Measurements from ENCODE around the gene NRXN3. TPM values are rescaled to one million over a fixed set of nuclear protein-coding genes. Genes with fewer than 3 reads are reported as not detected.

NRXN3 gene
- total RNA-seq, 1 donor from 2014 or later, result 1.6 TPM

DNA sequence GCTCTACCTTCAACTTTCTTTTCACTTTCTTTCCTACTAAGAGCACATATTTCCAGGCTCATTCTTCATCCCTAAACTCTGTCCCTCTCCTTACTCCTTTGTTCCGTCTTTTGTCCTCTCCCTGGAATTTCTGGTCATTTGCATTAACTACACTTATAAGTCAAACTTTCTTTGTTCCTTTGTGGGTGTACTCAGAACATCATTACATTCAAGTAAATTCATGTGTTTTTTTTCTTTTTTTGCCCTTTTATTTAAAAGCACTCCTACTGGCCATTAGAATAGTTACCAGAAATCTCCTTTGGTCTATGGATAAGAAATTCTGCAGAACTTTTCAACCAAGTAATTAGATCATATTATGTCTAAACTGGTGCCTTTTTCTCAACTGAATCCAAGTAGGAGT is 1238.5 kb downstream of the NRXN3 start:
- no peak for DNase-seq (ENCODE audit: low read depth)
- H3K4me3 ChIP-seq (ENCODE audit: low read depth, low read length), result no peak overlapping the region
- TF ChIP-seq, protein P1, sequence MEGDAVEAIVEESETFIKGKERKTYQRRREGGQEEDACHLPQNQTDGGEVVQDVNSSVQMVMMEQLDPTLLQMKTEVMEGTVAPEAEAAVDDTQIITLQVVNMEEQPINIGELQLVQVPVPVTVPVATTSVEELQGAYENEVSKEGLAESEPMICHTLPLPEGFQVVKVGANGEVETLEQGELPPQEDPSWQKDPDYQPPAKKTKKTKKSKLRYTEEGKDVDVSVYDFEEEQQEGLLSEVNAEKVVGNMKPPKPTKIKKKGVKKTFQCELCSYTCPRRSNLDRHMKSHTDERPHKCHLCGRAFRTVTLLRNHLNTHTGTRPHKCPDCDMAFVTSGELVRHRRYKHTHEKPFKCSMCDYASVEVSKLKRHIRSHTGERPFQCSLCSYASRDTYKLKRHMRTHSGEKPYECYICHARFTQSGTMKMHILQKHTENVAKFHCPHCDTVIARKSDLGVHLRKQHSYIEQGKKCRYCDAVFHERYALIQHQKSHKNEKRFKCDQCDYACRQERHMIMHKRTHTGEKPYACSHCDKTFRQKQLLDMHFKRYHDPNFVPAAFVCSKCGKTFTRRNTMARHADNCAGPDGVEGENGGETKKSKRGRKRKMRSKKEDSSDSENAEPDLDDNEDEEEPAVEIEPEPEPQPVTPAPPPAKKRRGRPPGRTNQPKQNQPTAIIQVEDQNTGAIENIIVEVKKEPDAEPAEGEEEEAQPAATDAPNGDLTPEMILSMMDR (IDR thresholded peaks at IDR 0.05; ENCODE audit: insufficient read depth, low read length, poor library complexity, severe bottlenecking), result no peak
- H3K27me3 ChIP-seq (ENCODE audit: control insufficient read depth, insufficient read depth, low read length), result no peaks in the 10 kb centered on the region
- H3K36me3 ChIP-seq (ENCODE audit: control insufficient read depth, insufficient read depth, low read length), result no peaks in the 10 kb centered on the region

DNA sequence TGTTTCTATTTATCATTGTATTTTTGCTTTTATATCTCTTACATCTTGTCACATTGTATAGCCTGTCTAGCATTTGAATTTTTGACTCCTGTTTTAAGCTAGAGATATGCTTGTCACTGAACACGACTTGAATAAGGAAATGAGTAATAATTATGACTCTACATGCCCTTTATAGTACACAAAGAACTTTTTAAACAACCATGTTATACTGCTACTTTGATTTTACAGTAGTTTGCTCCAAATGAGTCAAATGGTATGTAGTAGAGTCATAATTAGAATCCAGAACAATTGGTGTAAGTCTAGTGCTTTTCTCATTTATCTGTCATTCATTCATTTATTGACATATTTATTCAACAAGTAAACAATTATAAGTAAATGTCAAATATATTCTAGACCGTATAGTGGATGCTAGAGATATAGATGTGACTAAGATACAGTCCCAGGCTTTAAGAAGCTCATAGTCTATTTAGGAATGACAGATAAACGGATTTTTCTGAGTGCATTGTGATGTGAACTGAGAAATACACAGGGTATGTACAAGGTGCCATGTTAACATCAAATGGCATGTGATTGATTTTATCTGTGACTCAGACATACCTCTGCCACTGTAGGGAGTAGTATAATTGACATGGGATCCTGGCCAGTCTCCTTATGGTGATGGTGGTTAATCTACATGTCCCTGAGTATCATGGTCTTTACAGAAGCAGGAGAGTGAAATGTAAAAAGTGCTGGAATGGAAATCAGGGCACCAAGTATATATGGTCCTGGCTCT is 1241.4 kb downstream of the NRXN3 start:
- Histone ChIP-seq H3K27me3 (ENCODE audit: control insufficient read depth, insufficient read depth, low read length) (no peaks in the 10 kb centered on the region), H3K36me3 (ENCODE audit: control insufficient read depth, insufficient read depth, low read length) (no peaks in the 10 kb centered on the region), H3K4me3 (ENCODE audit: low read depth, low read length) (no peak overlapping the region)
- no peak for DNase-seq (ENCODE audit: low read depth)
- TF ChIP-seq, protein P1 (IDR thresholded peaks at IDR 0.05; ENCODE audit: insufficient read depth, low read length, poor library complexity, severe bottlenecking), result no peak

DNA sequence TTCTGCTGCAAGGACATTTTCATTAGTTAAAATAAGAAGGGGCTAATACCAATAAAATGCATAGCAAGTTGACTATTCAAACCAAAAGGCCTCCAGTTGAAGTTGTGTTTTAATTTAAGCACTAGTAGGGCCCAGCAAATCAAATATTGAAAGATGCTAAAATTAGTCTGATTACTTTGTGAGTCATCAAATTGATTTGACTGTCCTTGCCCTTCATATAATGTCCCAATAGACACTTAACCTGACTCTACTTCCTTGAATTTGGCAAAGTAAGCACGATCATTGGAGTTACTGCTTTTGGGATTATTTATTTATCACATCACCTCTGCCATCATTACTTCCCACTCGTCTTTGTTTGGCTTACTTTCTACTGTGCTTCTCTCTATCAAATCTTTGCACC is 1242.6 kb downstream of the NRXN3 start:
- H3K27me3 ChIP-seq (ENCODE audit: control insufficient read depth, insufficient read depth, low read length), result no peaks in the 10 kb centered on the region
- H3K4me3 ChIP-seq (ENCODE audit: low read depth, low read length), result no peak overlapping the region
- DNase-seq (ENCODE audit: low read depth), result no peak
- H3K36me3 ChIP-seq (ENCODE audit: control insufficient read depth, insufficient read depth, low read length), result no peaks in the 10 kb centered on the region
- TF ChIP-seq, protein P1 (IDR thresholded peaks at IDR 0.05; ENCODE audit: insufficient read depth, low read length, poor library complexity, severe bottlenecking), result no peak

DNA sequence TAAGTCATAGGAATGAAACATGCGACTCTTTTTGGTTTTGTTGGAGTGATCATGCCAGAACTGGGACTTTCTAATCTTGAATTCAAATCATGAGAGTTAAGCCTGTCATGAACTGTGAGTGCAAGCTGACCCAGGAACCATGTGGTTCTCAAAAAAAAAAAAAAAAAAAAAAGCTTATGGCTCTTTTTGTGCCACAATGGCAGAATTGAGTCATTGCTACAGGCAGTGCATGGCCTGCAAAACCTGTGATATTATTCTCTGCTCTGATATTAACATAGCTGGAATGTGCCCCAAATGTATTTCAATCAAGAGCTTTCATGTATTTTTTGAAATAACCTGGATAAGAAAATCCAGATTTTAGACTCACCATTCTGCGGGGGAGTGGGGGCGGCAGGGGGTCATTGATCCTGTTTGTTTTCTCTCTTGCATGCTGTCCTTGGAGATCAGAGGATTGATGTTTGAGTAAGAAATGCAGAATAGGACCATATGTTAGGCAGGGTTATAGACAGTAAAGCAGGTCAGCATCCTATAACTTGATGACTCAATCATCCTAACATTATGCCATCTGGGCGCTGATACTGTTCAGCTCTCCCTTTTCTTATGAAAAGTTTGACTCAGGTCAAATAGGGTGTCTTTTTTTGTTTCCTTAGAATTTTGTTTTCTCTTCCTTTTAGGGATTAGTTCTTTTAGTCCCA is 1243.7 kb downstream of the NRXN3 start:
- H3K27me3 ChIP-seq (ENCODE audit: control insufficient read depth, insufficient read depth, low read length), result no peaks in the 10 kb centered on the region
- H3K36me3 ChIP-seq (ENCODE audit: control insufficient read depth, insufficient read depth, low read length), result no peaks in the 10 kb centered on the region
- TF ChIP-seq, protein P1 (IDR thresholded peaks at IDR 0.05; ENCODE audit: insufficient read depth, low read length, poor library complexity, severe bottlenecking), result no peak
- no peak for DNase-seq (ENCODE audit: low read depth)
- H3K4me3 ChIP-seq (ENCODE audit: low read depth, low read length), result no peak overlapping the region

DNA sequence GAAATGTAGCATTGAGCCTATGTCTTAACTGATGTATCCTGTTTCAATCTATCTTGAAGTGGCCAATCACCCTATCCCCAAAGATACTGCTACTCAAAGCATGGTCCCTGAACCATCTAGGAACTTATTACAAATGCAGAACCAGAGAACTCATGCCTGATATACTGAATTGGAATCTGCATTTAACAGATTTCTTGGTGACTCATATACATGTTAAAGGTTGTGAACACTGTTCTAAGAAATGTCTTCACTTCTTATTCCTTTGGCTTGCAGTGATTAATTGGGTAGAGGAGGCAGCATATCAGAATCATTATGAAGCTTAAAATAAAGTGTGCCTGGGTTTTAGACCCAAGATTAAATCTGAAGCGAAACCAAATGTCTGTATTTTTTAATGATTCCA is 1245.6 kb downstream of the NRXN3 start:
- no peak for DNase-seq (ENCODE audit: low read depth)

More for the DNA sequence above, 1245.6 kb downstream of the NRXN3 start:
- H3K36me3 ChIP-seq (ENCODE audit: control insufficient read depth, insufficient read depth, low read length), result no peaks in the 10 kb centered on the region
- no peaks in the 10 kb centered on the region for H3K27me3 ChIP-seq (ENCODE audit: control insufficient read depth, insufficient read depth, low read length)
- TF ChIP-seq, protein P1 (IDR thresholded peaks at IDR 0.05; ENCODE audit: insufficient read depth, low read length, poor library complexity, severe bottlenecking), result no peak
- H3K4me3 ChIP-seq (ENCODE audit: low read depth, low read length), result no peak overlapping the region
